GM23338 (cell line): ENCODE measurements around the gene DPP9.

Source experiments
- CREB1 ChIP-seq: fragments of 250-450 bp; sonication (Bioruptor Pico); IDR thresholded peaks from 2 replicates; pipeline ENCODE4 v1.5.0; 2020; ENCODE audit warnings: low read depth, mild to moderate bottlenecking, moderate library complexity
- CTCF ChIP-seq, 2 experiments: fragments of 200-600 bp in 1 of 2; sonication (generic) in 1 of 2; conservative IDR thresholded peaks; 2 replicates each; pipeline versions ENCODE4 v1.5.1 to v1.6.1; 2016 to 2017; ENCODE audit warnings: antibody characterized with exemption in 2 of 2, low read depth in 2 of 2, mild to moderate bottlenecking in 2 of 2, moderate library complexity in 1 of 2
- EZH2 ChIP-seq: fragments of 200-600 bp; sonication (generic); IDR thresholded peaks from one replicate; pipeline ENCODE4 v1.8.0; 2017; ENCODE audit warnings: antibody characterized with exemption, mild to moderate bottlenecking, low read depth; ENCODE audit not compliant: unreplicated experiment
- EZH2phosphoT487 ChIP-seq: fragments of 200-600 bp; sonication (generic); IDR thresholded peaks from one replicate; pipeline ENCODE4 v1.8.1; 2018; ENCODE audit warnings: antibody characterized with exemption; ENCODE audit not compliant: unreplicated experiment
- JUNB ChIP-seq: IDR thresholded peaks from one replicate; pipeline ENCODE4 v1.6.1; 2016; ENCODE audit warnings: antibody characterized with exemption; ENCODE audit not compliant: unreplicated experiment
- NANOG ChIP-seq: IDR thresholded peaks from 2 replicates; pipeline ENCODE4 v1.6.1; 2016; ENCODE audit warnings: antibody characterized with exemption, borderline replicate concordance
- POLR2AphosphoS5 ChIP-seq: IDR thresholded peaks from 2 replicates; pipeline ENCODE4 v1.6.1; 2016; ENCODE audit warnings: antibody characterized with exemption, low read depth
- REST ChIP-seq: IDR thresholded peaks from one replicate; pipeline ENCODE4 v1.6.1; 2018; ENCODE audit warnings: antibody characterized with exemption; ENCODE audit not compliant: unreplicated experiment
- STAT1 ChIP-seq: IDR thresholded peaks from one replicate; pipeline ENCODE4 v1.6.1; 2016; ENCODE audit warnings: antibody characterized with exemption; ENCODE audit not compliant: unreplicated experiment
- ZNF114 ChIP-seq: fragments of 250-450 bp; sonication (Bioruptor Pico); IDR thresholded peaks from 2 replicates; pipeline ENCODE4 v1.5.0; 2020; ENCODE audit warnings: mild to moderate bottlenecking, moderate library complexity
- ZNF331 ChIP-seq: fragments of 250-450 bp; sonication (Bioruptor Pico); IDR thresholded peaks from 2 replicates; pipeline ENCODE4 v1.5.0; 2020; ENCODE audit warnings: low read depth, mild to moderate bottlenecking, moderate library complexity
- TF ChIP-seq, protein P1 (sequence below): IDR thresholded peaks from 2 replicates; pipeline ENCODE4 v1.6.1; 2016; ENCODE audit warnings: antibody characterized with exemption

DNA sequence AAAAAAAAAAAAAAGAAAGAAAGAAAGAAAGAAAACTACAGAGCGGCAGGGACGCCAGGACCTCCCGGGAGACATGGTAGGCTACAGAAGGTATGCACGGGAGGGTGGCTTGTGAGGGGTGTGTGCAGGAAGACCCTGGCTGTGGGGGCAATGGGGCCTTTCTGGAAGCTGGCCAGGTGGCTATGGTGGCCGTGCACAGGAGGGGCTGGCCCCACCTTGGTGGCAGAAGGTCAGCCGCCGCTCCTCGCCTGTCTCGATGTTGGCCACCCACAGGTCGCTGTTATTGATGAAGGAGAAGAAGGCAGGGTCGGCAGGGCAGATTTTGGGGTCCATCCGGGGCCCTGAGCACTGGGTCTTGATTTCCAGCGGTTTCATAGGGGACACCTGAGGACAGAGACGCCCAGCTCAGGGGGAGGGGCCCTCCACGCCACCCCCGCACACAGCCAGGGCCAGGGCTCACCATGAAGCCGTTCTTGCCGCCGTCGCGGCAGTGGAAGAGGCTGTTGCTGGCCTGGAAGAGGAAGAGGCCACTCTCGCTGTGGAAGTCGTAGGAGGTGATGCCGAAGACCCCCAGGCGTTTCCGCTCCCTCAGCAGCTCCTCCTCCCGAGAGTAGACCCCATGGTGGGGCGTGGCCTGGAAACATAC lies 19.8 kb downstream of the DPP9 start:
- TF ChIP-seq CTCF (conservative IDR thresholded peaks at IDR 0.05; ENCODE audit: low read depth in 2 of 2) (no peak), POLR2AphosphoS5 (no peak), EZH2 (no peak), ZNF114 (no peak), CREB1 (CRISPR knock-in tag) (no peak), EZH2phosphoT487 (no peak), JUNB (no peak), ZNF331 (CRISPR knock-in tag) (no peak), REST (no peak), STAT1 (no peak), NANOG (no peak)
- TF ChIP-seq, protein P1, sequence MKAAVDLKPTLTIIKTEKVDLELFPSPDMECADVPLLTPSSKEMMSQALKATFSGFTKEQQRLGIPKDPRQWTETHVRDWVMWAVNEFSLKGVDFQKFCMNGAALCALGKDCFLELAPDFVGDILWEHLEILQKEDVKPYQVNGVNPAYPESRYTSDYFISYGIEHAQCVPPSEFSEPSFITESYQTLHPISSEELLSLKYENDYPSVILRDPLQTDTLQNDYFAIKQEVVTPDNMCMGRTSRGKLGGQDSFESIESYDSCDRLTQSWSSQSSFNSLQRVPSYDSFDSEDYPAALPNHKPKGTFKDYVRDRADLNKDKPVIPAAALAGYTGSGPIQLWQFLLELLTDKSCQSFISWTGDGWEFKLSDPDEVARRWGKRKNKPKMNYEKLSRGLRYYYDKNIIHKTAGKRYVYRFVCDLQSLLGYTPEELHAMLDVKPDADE, result no peak
